TTC549 (cell line): ENCODE data around the gene ZNF446.
A peak's percentile ranks its signal among the peaks of the same experiment; 100 is the strongest.
"Not testable (repeated sequence)": the region's sequence is repeated elsewhere in the genome, so short reads cannot be mapped to it uniquely, and the experiment has no call there.

Experiments used
- FAIRE-seq: peaks from 2 replicates; lab custom pipeline; 2012; peaks lifted over from hg19 to GRCh38; lab: Jason Lieb, UNC

Gene ZNF446

DNA sequence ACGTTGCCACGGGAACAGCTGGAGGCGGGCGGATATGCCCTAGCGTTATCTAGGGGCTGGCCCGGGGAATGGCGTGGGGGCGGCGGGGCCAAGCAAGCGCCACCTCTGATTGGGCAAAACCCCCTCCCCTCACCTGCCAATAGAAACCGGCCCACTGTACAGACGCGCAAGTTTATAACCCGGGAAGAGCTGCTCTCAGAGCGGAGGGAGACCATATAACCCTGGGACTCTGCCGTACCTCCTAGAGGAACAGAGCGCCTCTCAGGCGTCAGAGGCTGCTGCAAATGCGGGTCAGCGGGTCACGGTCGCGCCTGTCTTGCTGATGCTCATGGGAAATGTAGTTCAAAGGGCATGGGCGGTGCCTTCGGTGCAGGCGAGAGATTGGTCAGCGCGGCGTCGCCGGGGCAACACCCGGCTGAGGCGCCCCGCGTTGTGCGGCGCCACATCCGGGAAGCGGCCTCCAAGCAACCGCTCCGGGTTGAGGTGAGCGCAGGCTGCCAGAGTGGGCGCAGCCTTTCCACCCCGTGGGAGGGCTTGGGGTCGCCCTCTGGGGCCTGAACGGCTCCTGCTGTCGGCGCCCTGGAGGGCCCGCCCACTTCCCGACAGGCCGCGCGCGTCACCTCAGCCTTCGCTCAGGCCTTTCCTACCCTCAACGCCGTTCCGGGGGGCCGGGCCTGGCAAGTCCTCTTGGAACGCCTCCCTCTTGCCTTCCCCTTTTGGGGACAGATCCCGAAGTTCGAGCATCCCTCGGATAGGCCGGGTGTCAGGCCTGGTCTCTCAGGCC lies at the start of gene ZNF446:
TSS of gene ZNF446 (plus strand) at position 639 of the 784 bp plus-strand sequence. CDS start 867 bp downstream, outside the sequence.
- FAIRE-seq, result peak; percentile 81

DNA sequence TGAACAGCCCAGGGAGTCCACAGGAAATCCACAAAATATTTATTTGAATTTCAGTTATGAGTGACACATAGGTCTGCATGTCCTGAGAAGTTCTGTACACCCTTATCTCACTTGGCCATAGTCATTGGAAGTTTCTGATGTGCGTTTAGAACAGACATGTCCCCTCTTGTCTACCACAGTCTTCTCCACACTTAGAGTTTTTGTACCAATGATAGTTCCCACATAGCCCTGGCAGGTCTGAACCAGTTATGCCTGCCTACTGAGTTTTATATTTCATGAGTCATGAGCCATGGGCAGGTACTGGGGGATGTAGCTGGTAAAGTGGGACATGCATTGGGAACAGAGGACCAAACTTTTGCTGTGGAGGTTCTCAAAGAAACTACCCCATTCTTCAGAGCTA lies 47.5 kb upstream of the ZNF446 start:
- no peak for FAIRE-seq

DNA sequence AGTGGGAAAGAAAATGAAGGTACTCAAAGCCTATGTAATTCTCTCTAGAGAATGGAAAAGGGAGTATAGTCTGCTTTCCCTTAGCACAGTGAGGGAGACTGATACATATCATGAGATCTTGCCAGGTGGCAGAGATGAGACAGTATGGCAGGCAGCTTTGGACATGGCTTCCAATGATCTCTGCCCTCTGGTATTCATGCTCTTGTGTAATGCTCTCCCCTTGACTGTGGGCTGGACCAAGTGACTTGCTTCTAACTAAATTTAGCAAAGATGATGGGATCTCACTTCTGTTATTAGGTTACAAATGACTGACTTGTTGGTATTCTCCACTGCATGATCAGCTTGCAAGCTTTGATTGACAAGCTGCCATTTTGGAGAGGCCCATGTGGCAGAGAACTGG lies 46.4 kb upstream of the ZNF446 start:
- FAIRE-seq, result no peak

DNA sequence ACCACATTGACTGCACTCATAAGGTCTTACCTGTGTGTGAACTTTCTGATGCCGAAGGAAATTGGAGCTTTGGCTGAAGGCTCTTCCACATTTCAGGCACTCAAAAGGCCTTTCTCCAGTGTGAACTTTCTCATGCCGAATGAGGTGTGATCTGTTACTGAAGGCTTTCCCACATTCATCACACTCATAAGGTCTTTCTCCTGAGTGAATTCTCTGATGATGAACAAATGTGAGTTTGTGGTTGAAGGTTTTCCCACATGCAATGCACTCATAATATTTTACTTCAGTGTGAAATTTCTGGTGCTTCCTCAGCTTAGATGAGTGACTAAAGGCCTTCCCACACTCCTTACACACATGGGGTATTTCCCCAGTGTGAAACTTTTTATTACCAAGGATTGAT lies 41.9 kb upstream of the ZNF446 start:
- FAIRE-seq, result no peak

DNA sequence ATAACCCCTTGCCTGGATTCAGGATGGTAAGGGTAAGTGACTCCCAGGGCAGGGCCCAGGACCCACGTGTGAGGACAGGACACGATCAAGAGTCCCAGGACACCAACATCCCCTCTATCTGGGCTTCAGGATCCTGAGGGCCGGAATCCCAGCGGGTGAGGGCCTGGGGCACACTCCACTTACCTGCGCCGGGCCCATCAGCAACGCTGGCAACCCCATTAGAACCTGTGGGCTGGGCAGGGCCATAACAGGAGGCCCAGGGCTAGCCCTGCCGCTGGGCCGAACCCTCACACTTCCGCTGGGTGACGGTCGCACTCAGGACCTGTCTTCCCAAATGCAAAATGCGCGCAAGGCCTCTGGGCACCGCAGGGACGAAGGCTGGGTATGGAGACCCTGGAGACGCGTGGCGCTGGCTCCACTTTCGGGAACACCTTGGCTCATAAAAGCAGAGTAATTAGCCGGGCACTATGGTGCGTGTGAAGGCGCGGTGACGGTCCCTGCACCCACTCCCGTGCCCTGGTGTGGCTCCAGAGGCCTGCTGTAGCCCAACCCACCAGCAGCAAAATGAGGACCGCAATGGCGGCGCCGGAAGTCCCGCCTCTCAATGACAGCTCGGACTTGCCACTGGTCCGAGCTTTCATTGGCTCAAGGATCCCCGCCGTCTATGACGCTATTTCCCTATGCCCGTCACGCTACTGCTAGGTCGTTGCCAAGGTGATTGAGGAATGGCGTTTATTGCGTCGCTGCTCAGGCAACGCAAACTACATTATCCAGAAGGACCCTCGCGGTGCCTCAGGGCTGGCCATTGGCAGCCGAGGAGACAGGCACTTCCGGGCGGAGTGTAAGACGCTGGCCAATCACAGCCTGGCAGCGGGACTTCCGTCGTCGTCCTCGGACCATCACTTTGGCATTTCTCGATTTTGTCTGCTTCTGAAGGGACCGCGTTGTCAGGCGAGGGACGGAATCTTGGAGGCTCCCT lies 36.3 kb upstream of the ZNF446 start, which contains the start of gene ZNF132:
TSS of gene ZNF132 (minus strand) at position 578 of the 979 bp plus-strand sequence. CDS start at position 246, 332 bp downstream.
- peak; percentile 98 for FAIRE-seq

DNA sequence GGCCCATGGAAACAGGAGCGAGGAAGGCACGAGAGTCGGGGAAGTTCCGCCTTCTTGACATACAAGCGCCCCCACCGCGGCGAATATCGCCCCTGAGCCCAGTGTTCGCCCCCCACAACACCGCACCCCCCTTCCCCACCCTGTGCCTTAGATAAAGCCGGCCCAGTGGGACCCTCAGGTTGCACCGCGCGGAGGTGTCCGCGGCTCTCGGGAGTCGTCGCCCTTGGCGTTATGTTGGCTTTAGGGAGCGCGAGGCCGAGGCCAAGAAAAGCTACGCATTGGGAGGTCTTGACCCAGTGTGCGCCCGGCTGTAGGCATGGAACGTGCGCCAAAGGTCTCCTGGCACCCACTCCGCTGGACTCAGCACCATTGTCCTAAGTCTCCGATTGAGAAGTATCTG lies 35.6 kb upstream of the ZNF446 start:
- FAIRE-seq, result no peak

DNA sequence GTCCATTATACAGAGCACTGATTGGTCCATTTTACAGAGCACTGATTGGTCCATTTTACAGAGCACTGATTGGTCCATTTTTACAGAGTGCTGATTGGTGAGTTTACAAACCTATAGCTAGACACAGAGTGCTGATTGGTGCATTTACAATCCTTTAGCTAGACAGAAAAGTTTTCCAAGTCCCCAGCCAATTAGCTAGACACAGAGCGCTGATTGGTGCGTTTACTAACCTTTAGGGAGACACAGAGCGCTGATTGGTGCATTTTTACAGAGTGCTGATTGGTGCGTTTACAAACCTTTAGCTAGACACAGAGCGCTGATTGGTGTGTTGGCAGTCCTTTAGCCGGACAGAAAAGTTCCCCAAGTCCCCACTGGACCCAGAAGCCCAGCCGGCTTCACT lies 33.2 kb upstream of the ZNF446 start:
- not testable (repeated sequence) for FAIRE-seq

DNA sequence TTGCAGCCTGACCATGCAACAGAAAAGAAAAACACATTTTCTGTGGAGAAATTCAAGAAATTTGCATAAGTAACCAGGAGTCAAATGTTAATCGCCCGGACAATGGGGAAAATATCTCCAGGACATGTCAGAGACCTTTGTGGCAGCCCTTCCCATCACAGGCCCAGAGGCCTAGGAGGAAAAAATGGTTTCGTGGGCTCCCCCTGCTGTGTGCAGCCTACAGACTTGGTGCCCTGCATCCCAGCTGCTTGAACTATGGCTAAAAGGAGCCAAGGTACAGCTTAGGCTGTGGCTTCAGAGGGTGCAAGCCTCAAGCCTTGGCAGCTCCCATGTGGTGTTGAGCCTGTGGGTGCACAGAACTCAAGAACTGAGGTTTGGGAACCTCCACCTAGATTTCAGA lies 27.3 kb upstream of the ZNF446 start:
- not testable (repeated sequence) for FAIRE-seq

DNA sequence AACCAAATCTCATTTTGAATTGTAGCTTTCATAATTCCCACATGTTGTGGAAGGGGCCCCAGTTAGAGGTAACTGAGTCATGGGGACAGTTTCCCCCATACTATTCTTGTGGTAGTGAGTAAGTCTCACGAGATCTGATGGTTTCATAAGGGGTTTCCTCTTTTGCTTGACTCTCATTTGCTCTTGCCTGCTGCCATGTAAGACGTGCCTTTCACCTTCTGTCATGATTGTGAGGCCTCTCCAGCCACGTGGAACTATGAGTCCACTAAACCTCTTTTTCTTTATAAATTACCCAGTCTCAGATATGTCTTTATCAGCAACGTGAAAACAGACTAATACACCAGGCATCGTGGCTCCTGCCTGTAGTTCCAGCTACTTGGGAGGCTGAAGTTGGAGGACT lies 26.2 kb upstream of the ZNF446 start:
- FAIRE-seq, result not testable (repeated sequence)

DNA sequence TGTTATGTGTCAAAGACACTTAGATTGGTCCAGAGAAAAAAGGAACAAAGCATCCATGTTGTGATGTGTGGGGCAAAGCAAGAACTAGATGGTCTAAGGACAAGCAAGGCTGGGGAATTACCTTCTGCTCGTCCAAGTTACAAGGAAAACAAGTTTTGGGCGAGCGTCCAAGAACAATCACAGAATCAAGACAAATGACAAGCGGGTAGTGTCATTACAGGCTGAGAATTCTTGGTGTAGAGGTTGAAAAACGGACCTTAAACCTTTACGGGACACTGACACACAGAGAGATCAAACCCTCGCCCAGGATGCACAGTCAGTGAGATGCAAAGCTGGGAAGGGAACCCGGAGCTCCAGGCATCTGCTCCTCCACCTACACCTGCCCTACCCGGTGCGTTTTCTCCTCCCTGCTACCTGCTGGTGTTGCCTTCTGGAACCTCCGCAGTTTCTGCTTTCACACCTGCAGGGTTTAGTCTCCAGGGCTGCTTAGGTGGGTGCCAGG lies 25.2 kb upstream of the ZNF446 start:
- no peak for FAIRE-seq

DNA sequence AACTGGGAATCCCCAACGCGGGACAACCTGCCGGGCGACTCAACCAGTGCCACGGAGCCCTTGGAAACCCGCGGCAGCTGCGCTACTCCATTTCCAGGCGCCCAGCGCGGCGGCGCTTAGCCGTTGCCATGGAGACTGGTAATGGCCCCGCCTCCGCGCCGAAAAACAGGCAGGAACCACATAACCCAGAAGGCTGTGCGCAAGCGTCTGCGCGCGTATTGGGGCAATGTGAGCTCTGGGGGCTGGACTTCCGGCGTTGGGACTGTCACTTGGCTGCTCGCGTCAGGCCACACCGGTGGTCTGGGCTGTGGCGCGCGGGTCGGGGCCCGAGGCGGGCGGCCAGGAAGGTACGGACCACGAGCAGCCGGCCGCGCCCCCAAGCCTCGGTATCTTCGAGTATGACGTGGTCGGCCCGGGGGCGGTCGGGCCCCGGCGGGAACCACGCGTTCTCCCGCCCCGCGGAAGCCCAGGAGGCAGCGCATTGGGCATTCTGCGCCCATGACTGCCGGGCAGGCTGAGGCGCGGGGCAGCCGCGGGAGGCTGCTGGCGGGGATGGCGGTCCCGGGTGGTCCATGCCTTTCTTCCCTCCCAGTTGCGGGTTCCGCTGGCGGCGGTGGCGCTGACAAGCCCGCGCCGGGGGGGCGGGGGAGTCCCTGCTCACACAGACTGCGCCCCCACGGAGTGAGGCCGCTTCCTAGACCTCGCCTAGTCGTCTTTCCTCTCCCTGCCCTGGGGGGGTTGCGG lies 24.6 kb upstream of the ZNF446 start, which contains the start of gene ZNF324B:
TSS of gene ZNF324B (plus strand) at position 265 of the 744 bp plus-strand sequence. CDS start 2,080 bp downstream, outside the sequence.
- no peak for FAIRE-seq

DNA sequence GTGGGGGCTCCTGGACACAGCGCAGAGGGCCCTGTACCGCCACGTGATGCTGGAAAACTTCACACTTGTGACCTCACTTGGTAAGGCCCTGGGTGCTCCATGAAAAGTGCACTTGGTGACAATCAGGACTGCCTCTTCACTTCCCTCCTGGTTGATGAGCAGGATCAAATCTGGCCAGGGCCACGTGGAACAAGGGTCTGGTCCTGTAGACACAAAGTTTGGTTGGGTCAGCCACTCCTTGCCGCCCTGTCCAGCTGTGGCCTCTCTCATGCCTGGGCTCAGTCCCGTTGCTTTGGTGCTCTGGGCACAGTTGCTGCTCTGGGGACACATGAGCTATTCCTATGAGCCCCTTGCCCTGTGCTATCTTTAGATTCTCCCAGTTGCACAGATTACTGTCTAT lies 22.4 kb upstream of the ZNF446 start:
- FAIRE-seq, result no peak

DNA sequence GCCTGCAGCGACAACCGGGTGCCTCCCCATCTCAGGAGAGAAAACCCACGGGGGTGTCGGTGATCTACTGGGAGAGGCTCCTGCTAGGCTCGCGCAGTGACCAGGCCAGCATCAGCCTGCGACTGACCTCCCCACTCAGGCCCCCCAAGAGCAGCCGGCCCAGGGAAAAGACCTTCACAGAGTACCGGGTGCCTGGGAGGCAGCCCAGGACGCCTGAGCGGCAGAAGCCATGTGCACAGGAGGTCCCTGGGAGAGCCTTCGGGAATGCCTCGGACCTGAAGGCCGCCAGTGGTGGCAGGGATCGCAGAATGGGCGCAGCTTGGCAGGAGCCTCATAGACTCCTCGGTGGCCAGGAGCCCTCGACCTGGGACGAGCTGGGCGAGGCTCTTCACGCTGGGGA lies 20.8 kb upstream of the ZNF446 start:
- FAIRE-seq, result no peak

DNA sequence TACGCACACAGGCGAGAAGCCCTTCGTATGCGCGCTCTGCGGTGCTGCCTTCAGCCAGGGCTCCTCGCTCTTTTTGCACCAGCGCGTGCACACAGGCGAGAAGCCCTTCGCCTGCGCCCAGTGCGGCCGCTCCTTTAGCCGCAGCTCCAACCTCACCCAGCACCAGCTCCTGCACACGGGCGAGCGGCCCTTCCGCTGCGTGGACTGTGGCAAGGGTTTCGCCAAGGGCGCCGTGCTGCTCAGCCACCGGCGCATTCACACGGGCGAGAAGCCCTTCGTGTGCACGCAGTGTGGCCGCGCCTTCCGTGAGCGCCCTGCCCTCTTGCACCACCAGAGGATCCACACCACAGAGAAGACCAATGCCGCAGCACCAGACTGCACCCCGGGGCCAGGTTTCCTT lies 20.0 kb upstream of the ZNF446 start:
- FAIRE-seq, result no peak

DNA sequence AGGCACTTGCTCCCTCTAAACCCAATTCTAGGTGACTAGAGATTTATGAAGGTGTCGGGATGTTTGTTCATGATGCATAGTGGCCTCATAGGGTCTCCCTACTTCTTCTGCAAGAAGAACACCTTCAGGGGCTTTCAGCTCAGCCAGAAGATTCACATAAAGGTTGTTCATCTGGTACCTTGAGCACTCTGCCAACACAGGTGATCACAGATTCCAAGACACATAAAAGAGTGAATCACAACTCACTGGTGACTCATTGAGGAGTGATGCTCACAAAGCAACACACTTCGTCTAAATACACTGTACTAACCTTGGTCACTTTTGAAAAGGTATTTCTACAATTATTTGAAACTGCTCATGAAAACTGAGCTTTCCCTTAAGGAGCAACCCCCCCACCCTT lies 16.1 kb upstream of the ZNF446 start:
- FAIRE-seq, result no peak

DNA sequence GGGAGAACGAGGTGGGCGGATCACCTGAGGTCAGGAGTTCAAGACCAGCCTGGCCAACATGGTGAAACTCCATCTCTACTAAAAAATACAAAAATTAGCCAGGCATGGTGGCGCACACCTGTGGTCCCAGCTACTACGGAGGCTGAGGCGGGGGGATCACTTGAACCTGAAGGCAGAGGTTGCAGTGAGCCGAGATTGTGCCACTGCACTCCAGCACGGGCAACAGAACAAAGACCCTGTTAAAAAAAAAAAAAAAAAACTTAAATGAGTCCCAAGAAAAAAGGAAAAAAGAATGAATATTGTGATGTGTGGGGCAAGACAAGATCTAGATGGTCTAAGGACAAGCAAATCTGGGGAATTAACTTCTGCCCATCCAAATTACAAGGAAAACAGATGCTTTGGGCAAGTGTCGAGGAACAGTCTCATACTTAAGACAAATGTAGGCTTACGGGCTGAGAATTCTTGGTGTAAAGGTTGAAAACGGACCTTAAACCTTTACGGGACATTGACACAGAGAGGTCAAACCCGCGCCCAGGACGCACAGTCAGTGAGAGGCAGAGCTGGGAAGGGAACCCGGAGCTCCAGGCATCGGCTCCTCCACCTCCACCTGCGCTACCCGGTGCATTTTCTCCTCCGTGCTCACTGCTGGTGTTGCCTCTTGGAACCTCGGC lies 9.9 kb upstream of the ZNF446 start:
- no peak for FAIRE-seq

DNA sequence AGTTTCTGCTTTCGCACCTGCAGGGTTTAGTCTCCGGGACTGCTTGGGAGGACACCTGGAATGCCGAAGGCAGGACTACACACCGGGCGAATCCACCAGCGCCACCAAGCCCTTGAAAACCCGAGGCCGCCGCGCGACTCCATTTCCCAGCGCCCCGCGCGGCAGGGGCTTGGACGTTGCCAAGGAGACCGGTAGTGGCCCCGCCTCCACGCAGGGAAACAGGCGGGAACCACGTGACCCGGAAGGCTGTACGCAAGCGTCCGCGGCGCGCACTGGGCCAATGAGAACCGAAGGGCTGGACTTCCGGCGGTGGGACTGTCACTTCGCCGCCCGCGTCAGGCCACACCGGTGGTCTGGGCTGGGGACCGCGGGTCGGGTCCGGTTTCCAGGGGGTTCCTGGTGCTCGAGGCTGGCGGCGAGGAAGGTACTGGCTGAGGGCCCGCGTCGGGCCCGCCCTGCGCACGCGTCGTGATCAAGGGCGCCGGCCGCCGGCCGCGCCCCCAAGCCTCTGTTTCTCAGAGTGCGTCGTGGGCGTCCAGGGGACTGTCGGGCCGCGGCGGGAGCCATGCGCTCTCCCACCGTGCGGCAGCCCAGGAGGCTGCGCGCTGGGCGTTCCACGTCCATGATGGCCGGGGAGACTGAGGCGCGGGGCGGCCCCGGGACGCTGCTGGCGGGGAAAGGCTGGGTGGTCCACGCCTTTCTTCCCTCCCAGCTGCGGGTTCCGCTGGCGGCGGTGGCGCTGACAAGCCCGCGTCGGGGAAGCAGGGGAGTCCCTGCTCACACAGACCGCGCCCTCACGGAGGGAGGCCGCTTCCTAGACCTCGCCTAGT lies 9.2 kb upstream of the ZNF446 start, which contains the start of gene ZNF324:
TSS of gene ZNF324 (plus strand) at position 321 of the 830 bp plus-strand sequence. CDS start 2,106 bp downstream, outside the sequence.
- peak; percentile 82 for FAIRE-seq

DNA sequence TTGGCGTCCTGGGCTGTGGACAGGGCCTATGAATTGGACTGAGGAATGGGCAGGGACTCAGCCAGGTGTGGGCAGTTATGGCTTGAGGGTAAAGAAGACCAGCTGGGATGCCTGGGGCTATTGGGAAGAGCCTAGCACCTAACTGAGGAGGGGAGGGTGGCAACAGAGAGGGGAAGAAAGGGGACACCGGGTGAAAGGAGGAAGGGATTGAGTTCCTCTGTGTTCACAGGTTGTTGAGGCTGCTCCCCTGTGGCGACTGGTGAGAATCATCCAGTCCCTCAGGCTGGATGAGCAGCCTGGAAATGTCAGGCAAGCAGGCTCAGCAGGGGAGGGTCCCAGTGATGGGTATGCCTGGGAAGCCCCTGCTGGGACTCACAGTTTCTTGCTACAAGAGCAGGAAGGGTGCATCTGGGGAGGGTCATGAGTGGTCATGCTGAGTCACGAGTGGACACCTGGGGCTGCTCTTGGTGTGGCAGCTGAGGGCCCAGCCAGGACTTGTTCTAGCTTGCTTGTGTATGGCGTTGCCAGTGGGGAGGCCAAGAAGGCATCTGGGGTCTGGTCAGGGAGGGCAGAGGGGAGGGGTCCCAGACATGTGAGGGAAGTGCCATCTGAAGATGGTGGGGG lies 7.8 kb upstream of the ZNF446 start:
- no peak for FAIRE-seq

DNA sequence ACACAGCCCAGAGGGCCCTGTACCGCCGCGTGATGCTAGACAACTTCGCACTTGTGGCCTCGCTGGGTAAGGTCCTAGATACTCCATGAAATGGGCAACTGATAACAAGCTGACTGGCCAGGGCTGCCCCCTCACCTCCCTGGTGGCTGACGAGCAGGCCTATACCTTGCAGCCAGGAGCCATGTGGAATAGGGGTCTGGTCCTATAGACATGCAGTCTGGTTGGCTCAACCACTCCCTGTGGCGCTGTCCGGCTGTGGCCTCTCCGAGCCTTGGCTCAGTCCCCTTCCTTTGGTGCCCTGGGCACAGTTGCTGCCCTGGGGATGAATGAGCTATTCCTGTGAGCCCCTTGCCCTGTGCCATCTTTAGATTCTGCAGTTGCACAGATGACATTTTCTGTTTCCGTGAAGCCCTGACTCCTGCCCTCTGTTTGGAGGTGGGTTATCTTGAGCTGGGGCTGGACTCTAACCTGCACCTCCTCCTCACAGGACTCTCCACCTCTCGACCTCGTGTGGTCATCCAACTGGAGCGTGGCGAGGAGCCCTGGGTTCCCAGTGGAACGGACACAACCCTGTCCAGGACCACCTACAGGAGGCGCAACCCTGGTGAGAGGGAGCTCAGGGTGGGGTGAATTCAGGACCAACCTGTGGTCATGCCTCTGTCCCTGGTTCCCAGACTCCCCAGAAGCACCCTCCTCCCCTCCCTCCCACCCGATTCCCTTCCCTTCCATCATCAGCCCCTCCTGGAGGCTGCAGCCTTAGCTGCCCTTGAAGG lies 6.7 kb upstream of the ZNF446 start:
- no peak for FAIRE-seq
